GM18868 (cell line): ENCODE measurements around the gene CHD1L.
"Not testable (repeated sequence)": the region's sequence is repeated elsewhere in the genome, so short reads cannot be mapped to it uniquely, and the experiment has no call there.

Experiments used
- ATAC-seq: cut with Tn5 transposase; IDR thresholded peaks from one replicate; pipeline ENCODE4 v1.9.1; 2021; ENCODE audit warnings: mild to moderate bottlenecking, moderate library complexity; ENCODE audit not compliant: unreplicated experiment

Gene CHD1L

DNA sequence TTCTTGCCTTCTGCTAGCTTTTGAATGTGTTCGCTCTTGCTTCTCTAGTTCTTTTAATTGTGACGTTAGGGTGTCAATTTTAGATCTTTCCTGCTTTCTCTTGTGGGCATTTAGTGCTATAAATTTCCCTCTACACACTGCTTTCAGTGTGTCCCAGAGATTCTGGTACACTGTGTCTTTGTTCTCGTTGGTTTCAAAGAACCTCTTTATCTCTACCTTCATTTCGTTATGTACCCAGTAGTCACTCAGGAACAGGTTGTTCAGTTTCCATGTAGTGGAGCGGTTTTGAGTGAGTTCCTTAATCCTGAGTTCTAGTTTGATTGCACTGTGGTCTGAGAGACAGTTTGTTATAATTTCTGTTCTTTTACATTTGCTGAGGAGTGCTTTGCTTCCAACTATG is 11.5 kb upstream of the CHD1L start:
- ATAC-seq, result not testable (repeated sequence)

DNA sequence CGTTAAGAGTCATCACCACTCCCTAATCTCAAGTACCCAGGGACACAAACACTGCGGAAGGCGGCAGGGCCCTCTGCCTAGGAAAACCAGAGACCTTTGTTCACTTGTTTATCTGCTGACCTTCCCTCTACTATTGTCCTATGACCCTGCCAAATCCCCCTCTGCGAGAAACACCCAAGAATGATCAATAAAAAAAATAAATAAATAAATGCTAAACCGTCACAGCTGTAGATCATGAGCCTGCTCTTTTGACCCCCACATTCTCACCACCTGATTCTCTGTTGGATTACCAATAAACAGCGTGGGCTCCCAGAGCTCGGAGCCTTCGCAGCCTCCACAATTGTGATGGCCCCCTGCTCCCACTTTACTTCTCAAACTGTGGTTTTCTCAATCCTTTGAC is 8.6 kb upstream of the CHD1L start:
- ATAC-seq, result not testable (repeated sequence)

DNA sequence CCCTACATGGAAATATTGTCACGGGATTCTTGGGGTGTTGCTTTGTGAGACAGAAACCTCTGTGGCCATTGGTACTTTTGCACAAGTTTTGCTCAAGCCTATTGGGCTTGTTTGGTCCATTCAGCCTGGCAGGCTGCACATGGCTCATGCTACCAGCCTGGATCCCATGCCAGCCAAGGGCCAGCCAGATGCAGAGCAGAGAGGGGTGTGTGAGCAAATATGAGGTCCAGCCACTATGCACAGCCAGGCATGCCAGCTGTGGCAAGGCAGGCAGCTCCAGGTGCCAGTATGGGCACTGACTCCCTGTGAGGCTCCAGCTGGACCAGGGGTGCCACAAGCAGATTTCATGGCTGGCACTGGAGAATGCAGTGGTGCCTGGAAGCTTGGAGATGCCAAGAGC is 6.7 kb upstream of the CHD1L start:
- ATAC-seq, result no peak

- no peak for ATAC-seq
These were observed 6.0 kb upstream of the CHD1L start for GRCh38 chr1:147236448-147236847.

DNA sequence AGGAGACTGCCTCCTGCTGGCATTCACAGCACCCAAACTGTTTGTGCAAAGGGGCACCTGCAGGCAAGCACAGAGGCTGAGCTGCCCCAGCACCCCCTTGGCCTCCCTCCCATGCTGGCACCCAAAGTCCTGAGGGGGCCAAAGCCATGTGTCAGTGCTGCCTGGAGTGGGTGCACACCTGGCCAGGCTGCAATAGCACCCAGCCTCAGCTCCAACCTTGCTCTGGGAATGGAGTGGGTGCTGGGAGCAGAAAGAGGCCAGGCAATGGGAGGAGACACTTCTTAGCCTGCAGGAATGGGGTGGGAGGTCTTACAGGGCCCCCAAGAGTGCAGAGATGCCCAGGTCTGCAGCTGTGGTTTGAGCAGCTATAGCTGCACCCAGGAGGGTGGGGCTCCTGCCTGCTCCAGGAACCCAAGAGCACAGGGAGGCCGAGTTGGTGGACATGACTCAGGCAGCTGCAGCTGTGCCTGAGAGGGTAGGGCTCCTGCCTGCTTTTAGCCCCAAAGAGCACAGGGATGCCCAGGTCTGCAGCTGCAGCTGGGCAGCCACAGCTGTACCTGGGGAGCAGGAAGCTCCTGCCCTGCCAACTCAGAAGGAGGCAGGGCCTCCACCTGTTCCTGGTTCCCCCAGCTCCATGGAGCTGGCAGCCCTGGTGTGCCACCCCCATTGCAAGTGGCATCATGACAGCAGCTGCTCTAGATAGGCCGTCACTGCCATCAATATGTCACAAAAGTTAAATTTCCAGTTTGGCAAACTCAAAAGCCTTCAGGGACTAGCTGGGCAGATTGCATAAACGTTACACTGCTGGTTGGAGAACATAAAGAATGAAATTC is 5.3 kb upstream of the CHD1L start:
- ATAC-seq, result no peak

DNA sequence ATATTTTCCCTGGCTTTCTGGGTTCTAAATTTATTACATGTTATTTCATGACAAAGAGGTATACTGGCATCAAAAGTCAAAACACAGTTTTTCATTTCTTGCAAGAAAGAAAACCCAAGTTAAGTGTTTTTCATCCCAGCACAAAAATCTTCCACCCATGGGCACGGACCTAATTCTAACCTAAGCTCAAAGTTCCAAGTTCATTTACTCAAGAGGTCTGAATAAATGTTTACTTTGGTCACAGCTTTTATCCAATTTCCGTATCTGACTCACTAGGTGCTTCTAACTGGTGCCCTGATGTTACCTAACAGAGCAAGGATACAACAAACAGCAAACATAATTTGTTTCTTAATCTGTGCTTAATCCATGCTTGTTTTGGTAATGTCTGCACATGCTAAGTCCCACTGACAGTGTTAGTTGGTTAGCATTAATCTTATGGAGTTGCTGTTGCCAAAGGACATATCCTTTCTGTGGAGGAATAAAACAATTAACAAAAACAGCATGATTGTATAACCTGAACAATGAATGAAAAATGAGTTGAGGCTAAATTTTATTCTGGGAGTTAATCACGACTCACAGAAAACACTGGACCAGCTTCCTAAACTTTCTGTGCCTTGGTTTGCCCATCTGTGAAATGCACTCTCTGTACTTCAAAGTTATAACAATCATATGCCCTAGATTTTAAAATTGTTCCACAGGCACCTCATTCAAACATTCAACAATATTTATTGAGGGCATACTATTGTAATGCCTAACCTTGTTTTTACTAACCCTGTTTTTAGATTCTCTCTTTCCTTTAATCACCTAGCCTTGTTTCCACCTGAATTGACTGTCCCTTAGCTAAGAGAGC is 4.2 kb upstream of the CHD1L start:
- no peak for ATAC-seq

DNA sequence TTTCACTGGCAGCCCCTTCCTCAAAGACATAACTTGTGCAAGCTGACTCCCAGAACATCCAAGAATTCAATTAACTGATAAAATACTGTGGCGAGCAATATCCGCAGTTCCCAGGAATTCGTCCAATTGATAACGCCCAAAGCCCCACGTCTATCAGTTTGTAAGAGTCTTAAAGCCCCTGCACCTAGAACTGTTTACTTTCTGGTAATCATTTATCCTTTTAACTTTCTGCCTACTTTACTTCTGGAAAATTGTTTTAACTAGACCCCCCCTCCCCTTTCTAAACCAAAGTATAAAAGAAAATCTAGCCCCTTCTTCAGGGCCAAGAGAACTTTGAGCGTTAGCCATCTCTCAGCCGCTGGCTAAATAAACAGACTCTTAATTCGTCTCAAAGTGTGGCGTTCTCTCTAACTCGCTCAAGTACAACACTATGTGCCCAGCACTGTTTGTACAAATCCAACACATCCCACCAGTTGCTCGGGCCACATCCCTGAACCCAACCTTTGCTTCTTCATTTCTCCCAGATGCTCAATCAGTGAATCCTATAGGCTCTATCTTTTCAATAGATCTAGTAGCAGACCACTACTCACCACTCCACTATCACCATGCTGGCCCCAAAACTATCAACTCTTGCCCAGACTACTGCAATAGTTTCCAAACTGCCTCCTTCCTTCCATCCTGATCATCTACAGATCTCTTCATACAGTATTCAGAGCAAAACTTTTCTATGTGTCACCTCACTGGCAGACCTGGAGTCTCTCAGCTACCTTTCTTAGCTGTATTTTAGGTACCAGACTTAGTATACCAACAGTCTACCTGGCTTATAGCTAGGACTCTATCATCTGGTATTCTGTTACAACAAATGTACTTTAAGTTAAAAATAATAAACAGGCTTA is 3.3 kb upstream of the CHD1L start:
- ATAC-seq, result no peak

DNA sequence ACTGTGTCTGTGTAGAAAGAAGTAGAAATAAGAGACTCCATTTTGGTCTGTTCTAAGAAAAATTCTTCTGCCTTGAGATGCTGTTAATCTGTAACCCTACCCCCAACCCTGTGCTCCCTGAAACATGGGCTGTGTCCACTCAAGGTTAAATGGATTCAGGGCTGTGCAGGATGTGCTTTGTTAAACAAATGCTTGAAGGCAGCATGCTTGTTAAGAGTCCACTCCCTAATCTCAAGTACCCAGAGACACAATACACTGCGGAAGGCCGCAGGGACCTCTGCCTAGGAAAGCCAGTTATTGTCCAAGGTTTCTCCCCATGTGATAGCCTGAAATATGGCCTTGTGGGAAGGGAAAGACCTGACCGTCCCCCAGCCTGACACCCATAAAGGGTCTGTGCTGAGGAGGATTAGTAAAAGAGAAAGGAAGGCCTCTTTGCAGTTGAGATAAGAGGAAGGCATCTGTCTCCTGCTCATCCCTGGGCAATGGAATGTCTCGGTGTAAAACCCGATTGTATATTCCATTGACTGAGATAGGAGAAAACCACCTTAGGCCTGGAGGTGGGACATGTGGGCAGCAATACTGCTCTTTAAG is 2.3 kb upstream of the CHD1L start:
- not testable (repeated sequence) for ATAC-seq

GRCh38 chr1:147241934-147242448 is 493 bp upstream of the CHD1L start:
- ATAC-seq, result no peak

DNA sequence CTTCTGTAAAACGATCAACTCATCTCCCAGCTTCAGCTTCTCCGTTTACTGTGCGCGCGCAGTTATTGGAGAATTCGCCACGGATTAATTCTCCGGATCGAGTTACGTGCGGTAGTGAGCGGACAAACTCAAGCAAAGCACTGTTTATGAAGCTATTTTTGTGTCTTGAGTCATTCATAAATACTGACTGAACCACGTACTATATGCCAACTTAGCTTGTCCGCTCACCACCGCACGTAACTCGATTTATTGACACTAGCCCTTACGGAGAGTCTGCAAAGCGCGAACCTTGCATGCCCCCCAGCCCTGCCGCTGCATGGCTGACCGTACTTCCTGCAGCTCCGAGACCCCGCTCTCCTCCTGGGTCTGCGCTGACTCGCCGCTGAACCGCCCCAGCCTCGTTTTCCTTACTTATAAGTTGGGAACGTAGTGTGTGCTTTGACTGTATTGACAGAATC is 773 bp downstream of the CHD1L start:
- ATAC-seq, result peak; percentile 16

DNA sequence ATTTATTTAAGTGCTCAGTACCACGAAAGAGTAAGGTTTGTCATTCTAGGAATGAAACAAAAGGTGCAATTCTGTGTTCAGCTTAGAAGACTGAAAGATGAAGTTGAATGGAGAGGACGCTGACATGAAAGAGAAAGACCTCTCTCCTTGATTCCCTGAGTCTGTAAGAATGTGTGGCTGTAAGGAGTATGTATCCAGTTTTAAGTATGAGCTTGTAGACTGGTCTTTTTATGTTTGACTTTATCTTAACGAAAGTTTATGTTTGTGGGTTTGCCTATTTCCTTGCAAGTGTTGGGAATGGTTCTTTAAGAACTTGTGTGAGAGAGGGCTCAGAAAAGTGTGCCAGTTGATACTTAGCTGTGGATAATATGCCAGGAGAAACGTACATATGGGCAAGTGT is 1.4 kb downstream of the CHD1L start:
- ATAC-seq, result no peak

DNA sequence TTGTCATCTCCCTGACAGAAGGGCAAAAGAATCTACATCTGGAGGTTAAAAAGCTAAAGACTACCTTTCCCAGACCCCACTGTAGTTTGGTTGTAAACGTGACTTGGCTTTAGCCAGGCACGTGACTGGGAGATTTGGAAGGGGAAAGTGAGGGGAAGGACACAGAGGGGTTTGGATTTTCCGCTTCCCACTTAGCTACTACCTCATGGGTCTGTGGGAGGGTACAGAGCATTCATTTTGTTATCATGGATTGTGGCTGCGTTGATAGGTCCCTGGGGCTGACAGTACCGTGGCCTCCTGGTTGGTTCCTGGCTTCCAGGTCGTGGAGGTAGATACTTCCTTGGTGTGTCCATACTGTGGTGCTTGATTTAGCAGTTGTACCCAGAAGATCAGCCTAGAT is 2.6 kb downstream of the CHD1L start:
- no peak for ATAC-seq

- no peak for ATAC-seq
These were observed 3.1 kb downstream of the CHD1L start for GRCh38 chr1:147245586-147246021.

DNA sequence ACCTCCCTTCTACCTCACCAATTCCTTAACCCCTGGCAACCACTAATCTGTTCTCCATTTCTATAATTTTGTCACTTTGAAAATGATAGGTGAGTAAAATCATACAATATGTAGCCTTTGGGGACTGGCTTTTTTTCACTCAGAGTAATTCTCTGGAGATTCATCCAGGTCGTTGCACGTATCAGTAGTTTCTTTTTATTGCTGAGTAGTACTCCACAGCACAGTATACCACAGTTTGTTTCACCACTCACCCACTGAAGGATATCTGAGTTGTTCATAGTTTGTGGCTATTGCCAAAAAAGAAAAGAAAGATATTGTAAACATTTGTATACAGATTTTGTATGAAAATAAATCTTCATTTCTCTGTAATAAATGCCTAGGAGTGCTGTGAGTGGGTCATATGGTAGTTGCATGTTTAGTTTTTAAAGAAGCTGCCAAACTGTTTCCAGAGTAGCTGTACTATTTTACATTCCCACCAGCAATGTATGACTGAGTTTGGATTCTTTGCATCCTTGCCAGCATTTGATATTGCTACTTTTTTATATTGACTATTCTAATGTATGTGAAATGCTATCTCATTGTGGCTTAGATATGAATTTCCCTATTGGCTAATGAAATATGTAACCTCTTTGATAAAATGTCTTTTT is 3.7 kb downstream of the CHD1L start:
- no peak for ATAC-seq

- no peak for ATAC-seq
These were observed 4.6 kb downstream of the CHD1L start for GRCh38 chr1:147246910-147247655.

- no peak for ATAC-seq
These were observed 5.3 kb downstream of the CHD1L start for GRCh38 chr1:147247656-147248238.

DNA sequence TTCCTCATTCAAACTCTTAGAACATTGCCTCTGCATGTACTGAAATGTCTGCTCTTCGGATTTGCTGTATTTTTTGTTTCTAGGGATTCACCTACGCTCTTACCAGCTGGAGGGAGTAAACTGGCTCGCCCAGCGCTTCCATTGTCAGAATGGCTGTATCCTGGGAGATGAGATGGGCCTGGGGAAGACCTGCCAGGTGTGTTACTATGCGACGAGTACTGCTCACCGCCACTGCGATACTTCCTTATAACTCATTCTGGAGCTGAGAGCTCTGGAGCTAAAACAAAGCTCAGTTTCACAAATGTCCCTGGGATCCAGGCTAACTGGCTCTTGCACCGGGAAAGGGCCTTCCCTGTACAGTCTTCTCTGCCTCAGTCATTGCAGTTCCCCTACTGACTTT is 10.1 kb downstream of the CHD1L start:
- no peak for ATAC-seq

GRCh38 chr1:147260956-147261355 is 18.5 kb downstream of the CHD1L start:
- ATAC-seq, result no peak
